Stimulated activated CD4-positive, alpha-beta T cell treated with anti-CD3 and anti-CD28 coated beads, Interleukin-2, amount 100 ng/mL, for 48 hours (primary cell): ENCODE data around the gene MRPL43.
A peak's percentile ranks its signal among the peaks of the same experiment; 100 is the strongest.
"Not testable (repeated sequence)": the region's sequence is repeated elsewhere in the genome, so short reads cannot be mapped to it uniquely, and the experiment has no call there.

Source experiments
- DNase-seq, 2 donors: peaks; one replicate each; pipeline ENCODE4 v3.0.0-alpha.2; 2020

Gene MRPL43

DNA sequence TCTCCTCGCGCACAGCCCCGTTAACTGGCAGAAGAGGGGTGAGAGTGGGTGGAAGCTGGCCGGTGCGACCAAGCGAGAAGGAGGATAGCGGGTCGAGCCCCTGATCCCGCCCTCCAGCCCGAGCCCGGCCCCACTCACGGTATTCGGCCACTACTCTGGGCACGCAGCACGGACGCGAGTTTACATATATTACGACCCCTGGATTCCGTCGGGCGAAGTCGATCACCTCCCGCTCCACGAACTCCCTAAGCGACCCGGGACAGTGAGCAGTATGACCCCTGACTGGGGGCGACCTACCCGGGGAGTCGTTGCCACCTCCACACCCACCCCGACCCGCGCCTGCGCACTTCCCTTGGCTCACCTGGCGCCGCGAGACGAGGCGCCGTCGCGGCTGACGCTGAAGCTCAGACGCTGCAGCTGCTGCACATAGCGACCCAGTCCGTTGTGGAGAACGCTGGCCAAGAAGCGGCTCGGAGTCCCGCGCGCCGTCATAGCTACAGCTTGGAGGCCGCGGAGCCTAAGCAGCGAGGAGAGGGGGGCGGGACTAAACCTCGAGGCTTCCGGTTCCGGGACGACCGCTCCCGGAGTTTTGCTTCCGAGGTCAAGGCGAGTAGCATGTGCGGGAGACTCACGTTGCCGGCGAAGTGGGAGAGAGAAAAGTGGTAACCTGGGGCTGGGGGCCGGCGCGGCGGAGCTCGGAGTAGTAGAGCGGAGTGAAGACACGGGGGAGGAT, at the start of gene MRPL43, which contains the start of gene TWNK:
Gene MRPL43 (minus strand): TSS at position 546 of the 733 bp plus-strand sequence. CDS start 54 bp downstream, at position 492.
Gene TWNK (plus strand): TSS at position 592 of the 733 bp plus-strand sequence. CDS start 668 bp downstream, outside the sequence.
- peak; percentile 78 to 81 for DNase-seq

DNA sequence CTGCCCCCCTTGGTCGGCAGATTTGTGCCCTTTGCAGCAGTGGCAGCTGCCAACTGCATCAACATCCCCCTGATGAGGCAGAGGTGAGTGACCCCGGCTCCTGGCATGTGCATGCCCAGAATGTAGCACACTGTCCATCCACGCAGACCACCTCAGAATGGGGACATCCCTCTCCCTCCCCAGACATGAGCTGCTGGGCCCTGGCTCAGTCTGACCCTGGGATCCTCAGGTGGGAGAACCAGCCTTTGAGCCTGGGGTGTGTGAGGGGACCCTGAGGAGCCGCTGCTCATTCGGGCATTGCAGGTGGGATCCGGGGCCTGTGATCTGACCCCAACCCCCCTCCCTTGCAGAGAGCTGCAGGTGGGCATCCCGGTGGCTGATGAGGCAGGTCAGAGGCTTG, 49.4 kb upstream of the MRPL43 start:
- no peak for DNase-seq

DNA sequence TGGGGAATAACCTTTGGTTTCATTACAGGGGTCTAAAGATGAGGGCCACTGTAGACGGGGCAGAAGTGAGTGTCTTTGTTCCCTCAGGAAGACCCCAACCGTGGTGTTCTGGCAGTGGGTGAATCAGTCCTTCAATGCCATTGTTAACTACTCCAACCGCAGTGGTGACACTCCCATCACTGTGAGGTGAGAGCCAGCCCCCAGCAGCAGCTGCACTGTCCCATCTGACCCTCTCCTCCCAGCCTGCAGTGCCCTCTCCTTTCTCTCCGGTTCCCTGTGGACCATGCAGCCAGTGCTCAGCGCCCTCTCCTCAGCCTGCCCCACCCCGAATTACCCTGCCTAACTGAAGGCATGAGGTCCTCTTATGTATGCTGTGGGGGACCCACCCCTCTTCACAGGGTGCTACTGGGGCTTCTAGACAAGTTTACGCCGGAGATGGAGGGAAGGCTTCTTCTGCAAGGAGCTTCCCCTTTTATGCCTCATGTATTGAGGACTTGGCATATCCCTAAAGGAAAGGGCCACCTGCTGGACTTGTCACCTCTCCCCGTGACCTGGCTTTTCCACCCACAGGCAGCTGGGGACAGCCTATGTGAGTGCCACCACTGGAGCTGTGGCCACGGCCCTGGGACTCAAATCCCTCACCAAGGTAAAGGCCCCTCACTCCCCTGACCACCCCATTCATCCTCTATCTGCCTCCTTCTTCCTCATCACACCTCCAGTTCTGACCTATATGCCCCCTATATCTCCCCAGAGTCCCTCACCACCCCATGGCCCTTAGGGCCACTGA, 48.8 kb upstream of the MRPL43 start:
- no peak for DNase-seq

DNA sequence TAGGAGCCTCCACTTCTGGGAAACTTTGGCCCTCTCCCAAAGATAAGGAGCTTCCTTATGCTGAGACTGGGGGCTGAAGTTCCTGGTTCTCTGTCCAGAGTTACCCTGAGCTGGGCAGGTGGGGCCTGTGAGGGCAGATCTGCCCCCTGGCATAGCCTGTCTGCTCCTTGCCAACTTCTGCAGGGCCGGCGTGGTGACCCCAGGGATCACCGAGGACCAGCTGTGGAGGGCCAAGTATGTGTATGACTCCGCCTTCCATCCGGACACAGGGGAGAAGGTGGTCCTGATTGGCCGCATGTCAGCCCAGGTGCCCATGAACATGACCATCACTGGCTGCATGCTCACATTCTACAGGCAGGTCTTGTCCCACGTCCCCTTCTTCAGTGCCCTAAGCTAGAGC, 48.0 kb upstream of the MRPL43 start:
- no peak for DNase-seq

DNA sequence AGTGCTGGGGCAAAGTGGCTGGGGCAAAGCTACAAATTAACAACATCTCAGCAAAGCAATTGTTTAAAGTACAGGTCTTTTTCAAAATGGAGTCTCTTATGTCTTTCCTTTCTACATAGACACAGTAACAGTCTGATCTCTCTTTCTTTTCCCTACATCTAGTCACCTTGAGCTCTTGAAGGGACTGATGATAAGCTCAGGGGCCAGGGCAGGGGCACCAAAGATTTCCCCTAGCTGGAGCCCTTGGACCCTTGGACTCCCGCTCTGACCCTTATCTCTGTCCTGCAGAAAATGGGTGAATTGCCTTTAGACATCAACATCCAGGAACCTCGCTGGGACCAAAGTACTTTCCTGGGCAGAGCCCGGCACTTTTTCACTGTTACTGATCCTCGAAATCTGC, 47.1 kb upstream of the MRPL43 start:
- not testable (repeated sequence) for DNase-seq

DNA sequence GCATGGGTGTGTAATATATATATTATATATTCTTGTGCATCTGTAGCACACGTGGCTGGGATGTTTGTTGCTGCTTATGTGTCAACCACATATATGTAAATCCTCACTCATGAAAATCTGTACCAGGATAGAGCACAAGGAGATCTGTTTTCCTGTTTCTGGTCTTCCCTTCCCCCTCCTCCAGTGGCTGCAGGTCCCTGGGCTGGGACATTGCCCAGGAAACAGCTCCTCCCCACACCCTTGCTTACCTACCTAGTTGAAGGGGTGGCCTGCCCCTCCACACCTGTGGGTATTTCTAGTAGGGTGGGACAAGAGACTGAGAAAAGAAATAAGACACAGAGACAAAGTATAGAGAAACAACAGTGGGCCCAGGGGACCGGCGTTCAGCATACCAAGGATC, 46.0 kb upstream of the MRPL43 start:
- no peak for DNase-seq

DNA sequence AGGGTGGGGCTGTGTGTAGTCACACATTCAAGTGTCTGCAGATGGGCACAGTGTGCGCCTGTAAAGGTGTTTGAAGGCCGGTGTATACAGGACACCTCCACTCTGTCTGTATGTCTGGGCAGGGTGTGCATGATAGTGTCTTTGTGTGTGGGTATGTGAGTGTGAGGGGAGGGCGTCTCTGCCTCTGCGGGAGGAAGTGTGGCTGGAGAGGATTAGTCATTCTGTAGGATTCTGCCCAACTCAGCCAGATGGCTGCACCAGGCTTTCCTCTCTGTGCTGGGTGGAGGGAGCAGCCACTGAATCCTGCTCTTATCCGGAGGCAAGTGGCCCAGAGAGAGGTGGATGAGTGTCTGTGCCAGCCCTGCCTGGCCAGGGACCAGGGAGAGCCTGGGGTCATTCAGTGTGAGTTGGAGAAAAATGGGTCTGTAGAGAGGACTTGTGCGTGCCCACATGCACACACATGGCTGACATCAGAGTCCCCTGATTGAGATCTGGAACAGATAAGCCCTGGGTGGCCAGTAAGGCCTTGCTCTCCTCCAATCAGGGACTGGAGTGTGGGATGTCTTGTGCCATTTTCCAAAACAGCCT, 45.4 kb upstream of the MRPL43 start:
- DNase-seq, result peak; percentile 35 to 47

DNA sequence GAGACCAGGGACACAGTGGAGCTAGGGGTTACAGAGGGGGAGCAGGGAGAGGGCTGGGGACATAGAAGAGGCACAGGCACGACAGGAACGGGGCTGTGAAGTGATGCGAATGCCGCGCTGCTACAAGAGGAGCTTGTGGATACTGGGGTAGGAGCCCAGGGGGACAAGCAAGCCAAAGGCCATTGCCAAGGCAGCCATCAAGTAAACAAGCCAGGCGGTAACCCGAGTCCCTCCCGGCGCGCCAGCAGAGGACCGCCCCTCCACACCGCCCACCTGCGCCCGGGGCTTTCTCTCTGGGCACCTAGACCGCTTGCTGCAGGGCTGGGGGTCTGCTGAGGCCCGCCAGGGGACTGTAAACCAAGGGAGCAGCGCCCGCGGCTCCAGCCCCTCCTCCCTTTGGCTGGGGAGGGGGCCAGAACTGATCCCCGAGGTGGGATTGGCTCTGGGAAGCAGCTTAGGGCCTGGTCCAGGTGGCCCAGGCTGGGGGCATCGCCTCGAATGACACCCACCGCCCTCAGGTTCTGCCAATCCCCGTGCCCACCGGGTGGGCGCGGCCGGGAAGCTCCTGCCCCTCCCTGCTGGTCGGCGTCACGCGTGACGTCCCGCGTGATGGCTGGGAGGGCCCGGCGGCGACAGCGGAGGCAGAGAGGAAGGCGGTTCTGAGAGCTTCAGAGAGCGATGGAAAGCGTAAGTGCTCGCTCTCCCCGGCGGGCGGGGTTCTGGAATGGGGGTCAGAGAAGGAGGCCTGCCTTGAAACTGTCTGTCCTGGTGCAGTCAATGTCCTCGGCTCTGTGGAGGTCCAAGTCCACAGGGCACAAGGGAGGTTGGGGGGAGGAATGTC, 44.7 kb upstream of the MRPL43 start:
- DNase-seq, result peak; percentile 59 to 61

DNA sequence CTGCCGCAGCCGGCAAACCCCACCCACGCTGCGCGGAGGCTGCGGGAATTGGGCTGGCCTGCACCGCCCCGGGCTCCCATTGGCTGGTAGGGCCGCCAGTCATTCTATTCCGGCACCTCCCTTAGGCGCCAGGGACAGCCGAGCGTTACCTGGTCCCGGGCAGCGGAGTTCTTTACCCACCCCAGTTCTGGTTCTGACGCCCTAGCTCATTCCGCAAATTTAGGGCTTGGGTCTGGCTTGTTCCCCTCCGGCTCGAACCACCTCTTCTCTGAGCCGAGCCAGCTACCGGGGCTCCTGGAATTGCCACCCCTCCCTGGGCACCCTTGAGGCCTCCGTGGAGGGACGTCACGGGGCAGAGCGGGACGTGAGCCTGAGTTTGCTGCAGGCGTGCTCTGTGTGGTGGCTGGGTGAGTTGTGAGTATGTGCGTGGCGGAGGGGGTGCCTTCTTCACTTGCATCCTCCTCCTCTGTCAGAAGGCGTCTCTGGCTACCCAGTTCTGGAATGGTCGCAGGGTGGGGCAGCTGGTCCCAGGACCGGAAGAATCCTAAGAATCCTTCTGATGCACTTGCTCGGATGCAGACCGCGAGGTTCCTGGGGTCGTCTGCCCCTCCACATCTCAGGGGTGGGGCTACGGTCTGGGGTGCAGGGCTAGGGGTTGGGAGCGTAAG, 44.0 kb upstream of the MRPL43 start, which contains the start of the genes PDZD7 and SFXN3:
Gene PDZD7 (minus strand): TSS at position 2 of the 668 bp plus-strand sequence. CDS start 910 bp downstream, outside the sequence.
Gene SFXN3 (plus strand): TSS at position 107 of the 668 bp plus-strand sequence. CDS start 3,461 bp downstream, outside the sequence.
- DNase-seq, result peak; percentile 96

DNA sequence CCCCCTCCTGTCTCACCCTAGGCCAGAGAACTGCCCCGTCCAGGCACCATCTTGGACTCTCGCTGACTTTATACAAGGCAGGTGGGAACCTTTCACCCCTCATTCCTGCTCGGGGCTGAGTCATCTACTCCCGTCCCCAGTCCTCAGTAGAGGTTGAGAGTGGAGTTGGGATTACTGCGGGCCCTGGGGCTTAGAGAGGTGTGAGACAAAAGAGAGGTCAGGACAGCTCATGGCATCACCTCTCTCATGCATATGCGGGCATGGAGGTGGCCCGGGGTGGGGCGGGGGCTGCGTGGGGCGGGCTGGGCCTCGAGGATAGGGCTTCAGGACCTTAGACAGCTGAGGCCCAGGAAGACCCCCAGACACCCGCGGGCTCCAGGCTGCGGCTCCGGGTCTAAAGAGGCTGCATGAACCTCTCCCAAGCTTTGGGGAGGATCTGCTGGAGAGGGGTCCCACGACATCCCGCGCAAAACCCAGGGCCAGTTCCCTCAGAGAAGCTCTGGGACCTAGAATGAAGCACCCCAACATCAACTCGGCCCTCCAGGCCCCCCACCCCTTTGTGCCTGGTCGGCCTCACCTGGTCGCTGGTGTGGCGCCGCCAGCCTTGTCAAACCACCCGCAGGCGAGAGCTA, 43.3 kb upstream of the MRPL43 start:
- DNase-seq, result no peak

DNA sequence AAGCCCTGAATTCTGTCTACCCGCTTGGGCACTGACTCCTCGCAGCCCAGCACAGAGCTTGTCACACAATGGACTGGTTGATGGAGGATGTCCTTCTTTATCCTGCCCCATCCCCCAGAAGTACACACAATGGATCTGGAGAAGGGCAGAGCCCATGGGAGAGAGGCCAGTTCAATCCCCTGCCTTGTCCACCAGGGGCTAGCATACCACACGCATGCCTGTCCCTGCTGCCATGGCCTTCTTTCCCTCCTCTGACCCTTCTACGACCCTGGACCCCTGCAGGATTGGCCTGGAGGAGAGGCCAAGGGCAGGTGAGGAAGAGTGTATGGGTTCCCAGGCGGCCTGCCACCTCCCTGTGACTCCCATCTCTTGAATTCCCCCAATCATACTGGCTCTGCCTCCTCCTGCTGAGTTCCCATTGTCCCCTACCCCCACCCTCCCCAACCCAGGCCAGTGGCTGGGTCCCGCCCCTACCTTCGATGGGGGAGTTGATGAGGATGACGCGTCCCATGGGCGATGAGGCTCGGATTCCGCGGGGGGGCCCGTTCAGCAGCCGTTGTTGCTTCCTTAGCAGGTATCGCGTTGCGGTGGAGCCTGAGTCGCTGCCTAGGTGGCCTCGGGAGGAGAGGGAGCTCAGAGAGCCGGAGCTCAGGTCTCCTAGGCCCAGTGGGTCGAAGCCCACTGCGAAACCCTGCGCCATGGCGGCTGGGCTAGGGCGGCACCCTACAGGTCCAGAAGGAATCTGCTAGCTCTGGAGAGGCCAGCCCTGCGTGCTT, 42.4 kb upstream of the MRPL43 start:
- no peak for DNase-seq

DNA sequence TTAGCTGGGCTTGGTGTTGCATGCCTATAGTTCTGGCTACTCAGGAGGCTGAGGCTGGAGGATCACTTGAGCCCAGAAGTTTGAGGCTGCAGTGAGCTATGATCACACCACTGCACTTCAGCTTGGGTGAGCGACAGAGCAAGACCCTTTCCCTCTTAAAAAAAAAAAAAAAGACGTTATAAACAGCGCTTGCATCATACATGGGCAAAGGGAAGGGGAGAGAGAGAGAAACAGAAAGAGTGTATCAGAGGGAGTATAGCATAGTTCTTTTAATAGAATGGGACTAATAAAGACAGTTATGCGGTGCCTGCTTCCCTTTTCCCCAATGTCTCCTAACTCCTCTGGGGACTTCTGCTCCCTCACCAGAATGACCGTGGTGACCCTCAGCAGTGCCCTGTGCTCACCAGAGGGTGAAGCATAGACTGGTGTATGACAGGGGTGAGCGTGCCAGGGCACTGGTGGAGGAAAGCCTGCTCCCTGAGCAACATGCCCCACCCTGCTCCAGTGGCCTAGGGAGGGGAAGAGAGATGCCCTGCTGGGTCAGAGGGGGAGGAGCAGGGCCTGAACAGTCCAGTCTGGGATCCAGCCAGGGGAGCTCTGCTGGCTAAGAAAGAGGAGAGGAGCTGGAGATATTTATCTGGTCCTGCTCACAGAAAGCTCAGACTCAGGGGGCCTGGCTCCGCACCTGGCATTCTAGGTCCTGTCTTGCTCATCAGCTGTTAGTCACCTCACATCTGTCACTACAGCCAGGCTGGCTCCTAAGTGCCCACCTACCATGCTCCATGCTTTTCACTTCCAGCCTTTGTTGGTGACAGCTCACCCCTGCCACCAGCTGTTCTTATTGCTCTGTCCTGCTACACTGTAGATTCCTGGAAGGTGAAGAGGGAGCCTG, 41.4 kb upstream of the MRPL43 start:
- no peak for DNase-seq

DNA sequence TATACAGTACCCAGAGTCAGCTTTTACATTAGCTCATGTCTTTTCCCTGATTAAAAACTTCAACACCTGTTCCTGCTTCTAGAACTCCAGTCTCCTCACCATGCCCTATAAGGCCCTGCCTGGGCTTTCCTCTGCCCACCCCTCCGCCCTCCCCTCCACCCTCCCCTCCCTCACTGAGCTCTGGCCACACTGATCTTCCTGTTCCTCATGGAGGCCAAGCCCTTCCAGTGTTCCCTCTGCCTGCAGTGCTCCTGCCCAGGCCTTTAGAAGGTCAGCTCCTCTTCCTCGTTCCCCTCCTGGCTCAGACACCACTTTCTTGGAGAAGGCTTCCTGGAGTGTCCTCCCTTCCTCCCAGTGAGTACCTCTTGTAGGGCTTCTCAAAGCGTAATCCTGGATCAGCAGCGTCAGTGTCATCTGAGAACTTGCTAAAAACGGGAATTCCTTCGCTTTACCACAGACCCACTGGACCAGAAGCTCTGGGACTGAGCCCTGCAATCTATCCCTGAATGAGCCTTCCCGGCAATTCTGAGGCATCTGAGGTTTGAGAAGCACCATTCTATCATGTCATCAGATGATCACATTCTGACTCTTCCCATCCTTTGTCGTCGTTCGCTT, 39.9 kb upstream of the MRPL43 start:
- DNase-seq, result no peak

DNA sequence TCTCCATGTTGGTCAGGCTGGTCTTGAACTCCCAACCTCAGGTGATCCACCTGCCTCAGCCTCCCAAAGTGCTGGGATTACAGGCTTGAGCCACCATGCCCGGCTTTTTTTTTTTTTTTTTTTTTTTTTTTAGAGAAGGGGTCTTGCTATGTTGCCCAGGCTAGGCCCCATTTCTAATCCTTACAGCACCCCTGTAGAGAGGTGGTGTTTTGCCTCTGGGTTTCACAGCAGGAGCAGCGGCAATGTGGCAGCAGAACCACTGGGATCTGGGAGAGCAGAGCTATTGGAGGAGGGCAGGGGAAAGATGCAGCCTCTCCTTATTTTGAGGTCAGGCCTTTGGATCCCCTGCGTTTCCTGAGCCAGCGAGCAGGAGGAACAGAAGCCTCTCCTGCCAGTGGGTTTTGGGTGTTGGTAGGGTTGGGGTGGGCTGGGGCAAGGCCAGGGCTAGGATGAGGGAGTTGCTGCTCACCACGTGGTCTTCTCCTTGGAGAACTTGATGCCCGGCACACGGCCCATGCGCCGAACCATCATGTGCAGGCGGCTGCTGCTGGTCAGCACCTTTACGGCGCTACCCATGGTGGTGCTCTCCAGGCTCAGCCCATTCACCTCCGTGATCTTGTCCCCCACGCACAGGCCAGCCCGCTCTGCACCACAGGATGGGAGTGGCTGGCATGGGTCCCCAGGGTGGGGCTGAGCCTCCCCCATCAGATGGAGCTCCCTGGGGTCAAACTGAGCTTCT, 35.8 kb upstream of the MRPL43 start:
- no peak for DNase-seq

DNA sequence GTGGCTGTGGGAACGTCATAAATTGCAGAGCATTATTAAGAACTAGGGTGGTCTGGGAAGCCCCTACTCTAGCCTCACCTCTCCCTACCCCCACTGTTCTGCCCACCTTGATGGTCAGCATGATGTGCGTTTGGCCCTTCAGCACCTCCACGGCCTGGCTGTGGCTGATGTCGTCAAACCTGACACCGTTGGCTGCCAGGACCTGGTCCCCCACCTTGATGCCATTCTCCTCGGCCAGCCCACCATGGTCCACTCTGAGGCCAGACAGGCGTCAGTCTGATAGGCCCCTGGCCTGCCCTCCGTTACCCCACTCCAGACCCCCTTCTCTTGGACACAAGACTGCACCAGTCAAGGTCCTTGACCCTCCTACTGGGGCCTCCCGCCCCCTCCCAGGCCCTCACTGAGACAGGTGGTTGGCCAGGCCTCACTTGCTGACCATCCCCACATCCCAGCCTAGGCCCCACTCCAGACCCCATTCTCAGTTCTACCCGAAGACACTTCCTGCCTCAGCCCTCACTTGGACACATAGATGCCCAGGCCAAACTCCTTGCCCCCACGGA, 34.5 kb upstream of the MRPL43 start:
- DNase-seq, result no peak

DNA sequence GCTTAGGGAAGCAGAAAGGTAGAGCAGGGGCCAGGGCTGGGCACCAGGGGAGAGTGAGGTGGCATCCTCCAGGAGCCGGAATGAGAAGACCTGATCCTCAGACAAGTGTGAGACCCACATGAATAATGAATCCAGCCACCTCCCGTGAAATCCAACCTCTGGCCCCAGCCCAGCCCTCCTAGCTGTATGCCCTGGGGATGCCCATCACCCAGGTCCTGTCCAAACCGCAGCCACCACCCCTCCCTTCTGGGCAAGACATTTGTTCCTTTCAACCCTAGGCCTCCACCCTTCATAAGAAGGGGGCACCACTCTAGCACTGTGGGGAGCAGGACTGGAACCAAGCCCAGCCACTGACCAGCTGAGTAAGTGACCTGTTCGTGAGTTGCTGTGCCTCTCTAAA, 33.9 kb upstream of the MRPL43 start:
- no peak for DNase-seq

DNA sequence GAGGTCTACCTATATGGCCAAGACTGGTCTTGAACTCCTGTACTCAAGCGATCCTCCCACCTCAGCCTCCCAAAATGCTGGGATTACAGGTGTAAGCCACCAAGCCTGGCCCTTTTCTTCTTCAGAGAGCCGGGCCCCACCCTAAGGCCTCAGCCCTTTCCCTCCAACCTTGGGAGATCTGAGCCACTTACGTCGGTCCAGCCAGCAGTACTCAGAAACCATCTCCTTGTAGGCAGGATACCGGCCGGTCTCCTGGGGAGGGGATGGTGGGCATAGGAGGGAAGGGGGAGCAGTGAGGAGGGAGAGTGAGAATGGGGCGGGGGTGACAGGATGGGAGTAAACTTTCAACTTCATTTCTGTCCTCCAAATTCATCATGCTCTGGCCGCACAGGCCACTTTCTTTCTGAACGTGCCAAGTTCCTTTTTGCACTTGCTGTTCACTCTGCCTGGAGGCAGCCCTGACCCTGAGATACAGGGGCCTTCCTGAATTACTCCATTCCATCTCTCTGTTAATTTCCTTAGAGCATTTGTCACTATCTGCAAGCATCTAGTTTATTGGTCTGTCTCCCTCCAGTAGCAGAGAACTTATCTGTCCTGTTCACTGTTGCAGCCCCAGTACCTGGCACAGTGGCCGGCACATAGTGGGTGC, 33.3 kb upstream of the MRPL43 start:
- DNase-seq, result no peak

DNA sequence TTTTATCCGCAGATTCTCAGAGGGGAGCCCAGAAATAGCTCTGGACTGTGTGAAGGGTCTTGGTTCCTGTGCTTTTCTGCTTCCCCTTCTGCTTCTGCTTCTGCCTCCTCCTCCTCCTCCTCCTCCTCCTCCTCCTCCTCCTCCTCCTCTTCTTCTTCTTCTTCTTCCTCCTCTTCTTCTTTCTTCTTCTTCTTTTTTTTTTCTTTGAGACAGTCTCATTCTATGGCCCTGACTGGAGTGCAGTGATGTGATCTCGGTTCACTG, 32.1 kb upstream of the MRPL43 start:
- DNase-seq, result no peak
